Neuronal stem cell (in vitro differentiated cells): ENCODE data around the gene NEURL1B.

Experiments
- DNase-seq: peaks from one replicate; pipeline ENCODE4 v3.0.0-alpha.2; 2013; ENCODE audit warnings: low spot score
- H2AFZ ChIP-seq: one replicate; pipeline ENCODE4 v1.6.1; 2013; ENCODE audit warnings: mild to moderate bottlenecking, low read length, inconsistent platforms
- H2AK5ac ChIP-seq: 2 replicates; pipeline ENCODE4 v1.6.1; 2013; ENCODE audit warnings: low read depth, mild to moderate bottlenecking, inconsistent platforms, low read length, moderate library complexity, mixed read lengths
- H2BK120ac ChIP-seq: 2 replicates; pipeline ENCODE4 v1.6.1; 2013; ENCODE audit warnings: low read depth, mild to moderate bottlenecking, inconsistent platforms, low read length, moderate library complexity, mixed read lengths
- H2BK12ac ChIP-seq: one replicate; pipeline ENCODE4 v1.6.1; 2013; ENCODE audit warnings: low read length, inconsistent platforms
- H2BK15ac ChIP-seq: 2 replicates; pipeline ENCODE4 v1.6.1; 2013; ENCODE audit warnings: mild to moderate bottlenecking, low read length, inconsistent platforms, mixed read lengths
- H2BK5ac ChIP-seq: one replicate; pipeline ENCODE4 v1.6.1; 2013; ENCODE audit warnings: inconsistent platforms, mild to moderate bottlenecking, low read length, moderate library complexity
- H3K14ac ChIP-seq: one replicate; pipeline ENCODE4 v1.6.1; 2013; ENCODE audit warnings: low read length, inconsistent platforms
- H3K18ac ChIP-seq: 2 replicates; pipeline ENCODE4 v1.6.1; 2013; ENCODE audit warnings: low read length, inconsistent platforms
- H3K23ac ChIP-seq: 2 replicates; pipeline ENCODE4 v1.6.1; 2013; ENCODE audit warnings: low read depth, mild to moderate bottlenecking, mixed read lengths, low read length, inconsistent platforms; ENCODE audit not compliant: poor library complexity
- H3K27ac ChIP-seq: replicated peaks from 3 replicates; pipeline ENCODE4 v1.5.1; 2013; ENCODE audit warnings: low read length, inconsistent platforms
- H3K27me3 ChIP-seq, 3 experiments: 2 replicates each; pipeline ENCODE4 v1.6.1; 2013; ENCODE audit warnings: low read length in 3 of 3, mild to moderate bottlenecking in 2 of 3, inconsistent platforms in 1 of 3, low read depth in 1 of 3, mixed read lengths in 1 of 3, moderate library complexity in 1 of 3; ENCODE audit not compliant: control insufficient read depth in 3 of 3, insufficient read depth in 3 of 3
- H3K36me3 ChIP-seq, 2 donors: replicated peaks in 1 of 2; 2 replicates each; pipeline ENCODE4 v1.6.1; 2013; ENCODE audit warnings: low read length in 2 of 2; ENCODE audit not compliant: control insufficient read depth in 2 of 2, insufficient read depth in 2 of 2
- H3K4ac ChIP-seq: 2 replicates; pipeline ENCODE4 v1.6.1; 2013; ENCODE audit warnings: inconsistent platforms, mild to moderate bottlenecking, low read length, moderate library complexity
- H3K4me1 ChIP-seq, 2 donors: 1 replicate in 1 of 2; 2 replicates in 1 of 2; pipeline ENCODE4 v1.6.1; 2013; ENCODE audit warnings: low read length in 2 of 2, low read depth in 1 of 2; ENCODE audit not compliant: control insufficient read depth in 2 of 2, insufficient read depth in 1 of 2
- H3K4me2 ChIP-seq: one replicate; pipeline ENCODE4 v1.6.1; 2013; ENCODE audit warnings: mild to moderate bottlenecking, low read length, inconsistent platforms; ENCODE audit not compliant: insufficient read depth, poor library complexity, severe bottlenecking
- H3K4me3 ChIP-seq, 2 donors: 2 replicates each; pipeline ENCODE4 v1.5.1; 2013; ENCODE audit warnings: low read length in 2 of 2, mild to moderate bottlenecking in 2 of 2, inconsistent platforms in 1 of 2, moderate library complexity in 1 of 2
- H3K79me1 ChIP-seq: one replicate; pipeline ENCODE4 v1.6.1; 2013; ENCODE audit warnings: low read depth, mild to moderate bottlenecking, inconsistent platforms, low read length, moderate library complexity
- H3K9ac ChIP-seq: one replicate; pipeline ENCODE4 v1.6.1; 2013; ENCODE audit warnings: mild to moderate bottlenecking, low read depth, low read length, inconsistent platforms; ENCODE audit not compliant: poor library complexity
- H3K9me3 ChIP-seq, 2 donors: replicated peaks in 1 of 2; 2 replicates each; pipeline versions ENCODE3 to v1.6.1; 2013; ENCODE audit warnings: low read length in 2 of 2, mild to moderate bottlenecking in 2 of 2, inconsistent platforms in 1 of 2, low read depth in 1 of 2, mixed read lengths in 1 of 2, moderate library complexity in 1 of 2; ENCODE audit not compliant: control insufficient read depth in 2 of 2, insufficient read depth in 1 of 2
- H4K8ac ChIP-seq: one replicate; pipeline ENCODE4 v1.6.1; 2013; ENCODE audit warnings: low read depth, mild to moderate bottlenecking, inconsistent platforms, low read length, moderate library complexity
- H4K91ac ChIP-seq: one replicate; pipeline ENCODE4 v1.6.1; 2013; ENCODE audit warnings: low read length, low read depth, mild to moderate bottlenecking, inconsistent platforms; ENCODE audit not compliant: poor library complexity
- WGBS, 2 donors: extraction: QIAGEN DNeasy Blood & Tissue Kit; methylation state at CpG; one replicate each; pipeline ENCODE4 v1.1.7; 2013; ENCODE audit warnings: missing lambda C conversion rate in 2 of 2, mixed read lengths in 1 of 2; ENCODE audit not compliant: insufficient read length in 2 of 2, insufficient replicate concordance in 1 of 2; ENCODE audit errors: extremely low coverage in 2 of 2; 5-methylcytosine and 5-hydroxymethylcytosine counted together

The NEURL1B gene

DNA sequence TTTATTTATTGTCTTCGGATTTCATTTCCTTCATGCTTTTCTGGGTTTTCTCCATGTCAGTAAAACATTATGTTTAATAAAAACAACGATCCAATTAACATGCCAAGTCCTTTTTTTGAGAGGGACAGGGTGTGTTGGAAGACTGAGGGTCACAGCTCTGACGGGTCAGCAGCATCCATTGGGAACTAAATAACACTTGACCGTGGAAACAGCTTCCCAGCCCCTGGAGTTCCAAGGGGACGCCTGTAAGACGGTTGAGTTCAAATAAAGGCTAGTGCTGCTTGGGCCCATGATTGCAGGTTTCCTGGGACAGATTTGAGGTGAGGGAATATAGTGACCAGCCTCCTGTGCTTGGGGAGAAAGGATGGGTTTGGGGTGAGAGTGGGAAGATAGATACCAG lies 30.4 kb upstream of the NEURL1B start:
- no peak overlapping the region for H2BK5ac ChIP-seq
- H3K27ac ChIP-seq: no peak overlapping the region
- WGBS, 2 donors: no CpG with 5 or more reads among the region's 6 CpGs
- no peaks in the 10 kb centered on the region for H3K36me3 ChIP-seq
- no peak overlapping the region for H3K4me2 ChIP-seq
- H3K9me3 ChIP-seq: peaks cover 0 to 2% of the 10 kb centered on the region in 2 donors
- no peak overlapping the region for H2BK12ac ChIP-seq
- peaks cover 0 to 5% (median 0%) of the 10 kb centered on the region in 3 experiments for H3K27me3 ChIP-seq
- H2BK15ac ChIP-seq: no peak overlapping the region
- no peak overlapping the region for H4K91ac ChIP-seq
- H2AK5ac ChIP-seq: no peak overlapping the region
- no peak overlapping the region for H3K4me3 ChIP-seq
- no peak overlapping the region for H3K4ac ChIP-seq
- H3K14ac ChIP-seq: no peak overlapping the region
- H3K4me1 ChIP-seq: peaks cover 0 to 4% of the 10 kb centered on the region in 2 donors
- H4K8ac ChIP-seq: no peak overlapping the region
- no peak overlapping the region for H3K9ac ChIP-seq
- no peak overlapping the region for H3K18ac ChIP-seq
- no peak for DNase-seq
- no peak overlapping the region for H3K23ac ChIP-seq
- no peak overlapping the region for H2BK120ac ChIP-seq
- no peak overlapping the region for H2AFZ ChIP-seq
- H3K79me1 ChIP-seq: no peaks in the 10 kb centered on the region

DNA sequence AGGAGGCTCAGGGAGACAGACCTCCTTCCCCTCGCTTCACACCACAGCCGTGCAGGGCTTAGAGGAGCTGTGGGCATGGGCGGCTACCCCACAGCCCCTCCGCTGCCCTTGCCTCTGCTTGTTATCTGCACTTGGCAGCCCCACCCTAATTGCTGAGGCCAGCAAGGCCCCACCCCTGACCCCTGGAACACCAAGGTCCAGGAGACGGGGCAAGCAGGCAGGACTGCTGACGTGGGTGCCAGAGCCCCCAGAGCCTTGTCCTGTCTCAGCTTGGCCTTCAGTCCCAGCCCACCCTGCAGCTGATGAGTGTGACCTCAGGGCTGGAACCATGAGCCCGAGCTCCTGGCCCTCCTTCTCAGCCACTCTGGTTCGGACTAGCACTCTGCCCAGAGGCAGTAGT lies 29.1 kb upstream of the NEURL1B start:
- Histone ChIP-seq H3K27me3 (peaks cover 0 to 11% (median 0%) of the 10 kb centered on the region in 3 experiments), H3K36me3 (no peaks in the 10 kb centered on the region), H3K23ac (no peak overlapping the region), H2BK15ac (no peak overlapping the region), H2BK12ac (no peak overlapping the region), H4K8ac (no peak overlapping the region), H3K4me1 (peaks cover 0 to 2% of the 10 kb centered on the region in 2 donors), H3K4ac (no peak overlapping the region), H3K27ac (no peak overlapping the region), H3K79me1 (no peaks in the 10 kb centered on the region), H2BK120ac (no peak overlapping the region), H3K9me3 (no peaks in the 10 kb centered on the region), H3K4me2 (no peak overlapping the region), H2BK5ac (no peak overlapping the region), H3K14ac (no peak overlapping the region), H3K18ac (no peak overlapping the region), H2AK5ac (no peak overlapping the region), H4K91ac (no peak overlapping the region), H2AFZ (no peak overlapping the region), H3K9ac (no peak overlapping the region), H3K4me3 (no peak overlapping the region)
- no CpG with 5 or more reads among the region's 8 CpGs for WGBS, 2 donors
- no peak for DNase-seq

DNA sequence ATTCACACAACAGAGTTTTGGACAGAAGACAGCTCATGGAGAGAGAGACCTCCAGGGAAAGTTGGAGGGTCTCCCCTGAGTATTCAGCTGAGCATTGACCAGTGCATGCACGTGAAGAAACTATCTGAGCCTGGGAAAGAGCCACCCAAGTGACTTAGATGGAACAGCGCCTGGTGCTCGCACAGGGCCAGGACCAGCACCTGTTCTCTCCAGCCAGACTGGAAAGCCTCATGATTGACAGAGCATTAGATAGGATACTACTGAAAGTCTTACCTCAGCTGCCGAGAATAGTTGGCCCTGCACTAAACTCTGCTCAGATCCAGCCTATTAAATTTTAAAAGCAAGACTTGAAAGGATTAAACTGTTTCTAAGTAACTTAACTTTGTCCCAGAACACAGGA lies 28.3 kb upstream of the NEURL1B start:
- H3K79me1 ChIP-seq: no peaks in the 10 kb centered on the region
- H3K18ac ChIP-seq: no peak overlapping the region
- H3K36me3 ChIP-seq: no peaks in the 10 kb centered on the region
- H2BK15ac ChIP-seq: no peak overlapping the region
- H2BK12ac ChIP-seq: no peak overlapping the region
- no peak for DNase-seq
- H3K4me3 ChIP-seq: no peak overlapping the region
- H2BK5ac ChIP-seq: no peak overlapping the region
- no peak overlapping the region for H3K9ac ChIP-seq
- peaks cover 0 to 2% of the 10 kb centered on the region in 2 donors for H3K4me1 ChIP-seq
- H3K27me3 ChIP-seq: peaks cover 0 to 11% (median 0%) of the 10 kb centered on the region in 3 experiments
- no peak overlapping the region for H4K91ac ChIP-seq
- no CpG with 5 or more reads among the region's 4 CpGs for WGBS, 2 donors
- H2BK120ac ChIP-seq: no peak overlapping the region
- no peaks in the 10 kb centered on the region for H3K9me3 ChIP-seq
- H3K4ac ChIP-seq: no peak overlapping the region
- H2AFZ ChIP-seq: no peak overlapping the region
- H3K4me2 ChIP-seq: no peak overlapping the region
- no peak overlapping the region for H3K27ac ChIP-seq
- no peak overlapping the region for H2AK5ac ChIP-seq
- H4K8ac ChIP-seq: no peak overlapping the region
- no peak overlapping the region for H3K23ac ChIP-seq
- no peak overlapping the region for H3K14ac ChIP-seq

DNA sequence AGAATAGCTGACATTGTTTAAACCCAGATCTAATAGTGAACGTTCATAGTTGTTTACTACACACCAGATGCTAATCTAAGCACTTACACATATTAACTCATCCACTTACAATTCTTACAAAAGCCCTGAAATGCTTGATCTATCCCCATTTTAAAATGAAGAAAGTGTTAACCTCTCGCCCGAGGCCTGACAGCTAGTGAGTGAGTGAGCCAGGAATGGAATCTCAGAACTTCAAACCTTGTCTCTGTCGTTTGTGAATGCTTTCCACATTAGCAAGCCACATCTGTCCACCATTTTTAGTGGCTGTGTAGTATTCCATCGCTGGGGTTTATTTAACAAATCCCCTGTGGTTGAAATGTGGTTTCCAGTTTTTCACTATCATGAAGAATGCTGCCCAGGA lies 24.9 kb upstream of the NEURL1B start:
- no peak overlapping the region for H3K14ac ChIP-seq
- no peak for DNase-seq
- no peak overlapping the region for H4K8ac ChIP-seq
- H3K9me3 ChIP-seq: no peaks in the 10 kb centered on the region
- H3K18ac ChIP-seq: no peak overlapping the region
- no peak overlapping the region for H3K4ac ChIP-seq
- no peak overlapping the region for H2AFZ ChIP-seq
- no peak overlapping the region for H3K23ac ChIP-seq
- no peak overlapping the region for H2BK15ac ChIP-seq
- WGBS, 2 donors: no CpG with 5 or more reads among the region's 5 CpGs
- H3K4me3 ChIP-seq: no peak overlapping the region
- no peak overlapping the region for H2BK12ac ChIP-seq
- H3K9ac ChIP-seq: no peak overlapping the region
- no peak overlapping the region for H3K27ac ChIP-seq
- no peak overlapping the region for H2AK5ac ChIP-seq
- no peak overlapping the region for H2BK120ac ChIP-seq
- H2BK5ac ChIP-seq: no peak overlapping the region
- peaks cover 0 to 29% (median 0%) of the 10 kb centered on the region in 3 experiments for H3K27me3 ChIP-seq
- H3K36me3 ChIP-seq: no peaks in the 10 kb centered on the region
- no peaks in the 10 kb centered on the region for H3K79me1 ChIP-seq
- no peak overlapping the region for H4K91ac ChIP-seq
- H3K4me1 ChIP-seq: peaks cover 2 to 4% of the 10 kb centered on the region in 2 donors
- H3K4me2 ChIP-seq: no peak overlapping the region
